Measurements from ENCODE around the gene CYP46A1.

DNA sequence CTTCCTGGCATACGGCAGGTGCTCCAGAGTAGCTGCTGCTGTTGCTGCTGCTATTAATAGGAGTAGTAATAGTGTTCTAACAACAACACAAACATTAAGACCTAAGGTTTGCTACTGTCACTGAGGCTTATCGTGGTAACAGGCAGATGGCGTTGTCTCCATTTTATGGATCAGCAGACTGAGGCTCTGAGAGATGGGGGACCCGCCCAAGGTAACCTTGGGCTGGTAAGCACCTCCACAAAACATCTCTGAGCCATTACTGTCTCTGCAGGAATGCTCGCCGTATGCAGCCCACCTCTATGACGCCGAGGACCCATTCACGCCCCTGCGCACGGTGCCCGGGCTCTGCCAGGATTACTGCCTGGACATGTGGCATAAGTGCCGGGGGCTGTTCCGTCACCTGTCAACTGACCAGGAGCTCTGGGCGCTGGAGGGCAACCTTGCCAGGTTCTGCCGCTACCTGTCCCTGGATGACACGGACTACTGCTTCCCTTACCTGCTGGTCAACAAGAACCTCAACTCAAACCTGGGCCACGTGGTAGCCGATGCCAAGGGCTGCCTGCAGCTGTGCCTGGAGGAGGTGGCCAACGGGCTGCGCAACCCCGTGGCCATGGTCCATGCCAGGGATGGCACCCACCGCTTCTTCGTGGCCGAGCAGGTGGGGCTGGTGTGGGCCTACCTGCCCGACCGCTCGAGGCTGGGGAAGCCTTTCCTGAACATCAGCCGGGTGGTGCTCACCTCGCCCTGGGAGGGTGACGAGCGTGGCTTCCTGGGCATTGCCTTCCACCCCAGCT lies 31.9 kb upstream of the CYP46A1 start:
- TF ChIP-seq, protein P1, sequence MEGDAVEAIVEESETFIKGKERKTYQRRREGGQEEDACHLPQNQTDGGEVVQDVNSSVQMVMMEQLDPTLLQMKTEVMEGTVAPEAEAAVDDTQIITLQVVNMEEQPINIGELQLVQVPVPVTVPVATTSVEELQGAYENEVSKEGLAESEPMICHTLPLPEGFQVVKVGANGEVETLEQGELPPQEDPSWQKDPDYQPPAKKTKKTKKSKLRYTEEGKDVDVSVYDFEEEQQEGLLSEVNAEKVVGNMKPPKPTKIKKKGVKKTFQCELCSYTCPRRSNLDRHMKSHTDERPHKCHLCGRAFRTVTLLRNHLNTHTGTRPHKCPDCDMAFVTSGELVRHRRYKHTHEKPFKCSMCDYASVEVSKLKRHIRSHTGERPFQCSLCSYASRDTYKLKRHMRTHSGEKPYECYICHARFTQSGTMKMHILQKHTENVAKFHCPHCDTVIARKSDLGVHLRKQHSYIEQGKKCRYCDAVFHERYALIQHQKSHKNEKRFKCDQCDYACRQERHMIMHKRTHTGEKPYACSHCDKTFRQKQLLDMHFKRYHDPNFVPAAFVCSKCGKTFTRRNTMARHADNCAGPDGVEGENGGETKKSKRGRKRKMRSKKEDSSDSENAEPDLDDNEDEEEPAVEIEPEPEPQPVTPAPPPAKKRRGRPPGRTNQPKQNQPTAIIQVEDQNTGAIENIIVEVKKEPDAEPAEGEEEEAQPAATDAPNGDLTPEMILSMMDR (IDR thresholded peaks at IDR 0.05 in 4 of 5, conservative IDR thresholded peaks at IDR 0.05 in 1 of 5) = no peak
- no peak for TF ChIP-seq POLR2A (IDR thresholded peaks at IDR 0.05)
